Thoracic aorta (tissue), 2 donors: ENCODE data around the gene PRDM5. TPM values are rescaled to one million over a fixed set of nuclear protein-coding genes. Genes with fewer than 3 reads are reported as not detected.

ENCODE experiments used
- ATAC-seq: fragments of 150-250 bp; one replicate; pipeline ENCODE4 v1.8.0; 2017; ENCODE audit warnings: low read depth; ENCODE audit not compliant: insufficient number of reproducible peaks, low FRiP score
- DNase-seq: peaks from one replicate; pipeline ENCODE4 v3.0.0-alpha.2; 2020; ENCODE audit warnings: low spot score
- H3K27ac ChIP-seq, 2 donors: fragments of 200-600 bp; sonication (generic); 1 replicate in 1 of 2; 2 replicates in 1 of 2; pipeline ENCODE4 v1.5.1; 2016; ENCODE audit warnings: mild to moderate bottlenecking in 2 of 2, moderate library complexity in 2 of 2
- H3K27me3 ChIP-seq: fragments of 200-600 bp; sonication (generic); replicated peaks from 2 replicates; pipeline ENCODE4 v1.6.0; 2016; ENCODE audit warnings: mild to moderate bottlenecking; ENCODE audit not compliant: insufficient read depth
- H3K36me3 ChIP-seq: fragments of 200-600 bp; sonication (generic); one replicate; pipeline ENCODE4 v1.5.1; 2016
- H3K4me1 ChIP-seq, 2 donors: fragments of 200-600 bp; sonication (generic); 1 replicate in 1 of 2; 2 replicates in 1 of 2; pipeline versions ENCODE4 v1.5.1 to v1.6.0; 2016; ENCODE audit warnings: low read depth in 2 of 2, mild to moderate bottlenecking in 1 of 2; ENCODE audit not compliant: control insufficient read depth in 1 of 2
- H3K4me3 ChIP-seq: fragments of 200-600 bp; sonication (generic); 2 replicates; pipeline ENCODE4 v1.5.1; 2016; ENCODE audit warnings: mild to moderate bottlenecking
- H3K9me3 ChIP-seq: fragments of 200-600 bp; sonication (generic); 2 replicates; pipeline ENCODE4 v1.5.1; 2016
- total RNA-seq, 2 donors: library from RNA; depleted of rRNA; stranded (reverse); fragments of >200 nt; gene quantifications; one replicate each; pipeline versions ENCODE4 v1.1.0 to v1.2.3, GENCODE V29; 2016
- TF ChIP-seq, protein P1 (sequence below): fragments of 200-600 bp; sonication (generic); IDR thresholded peaks from one replicate; pipeline ENCODE4 v1.5.1; 2019; ENCODE audit warnings: antibody characterized with exemption

PRDM5 gene
- total RNA-seq, 2 donors from 2014 or later, result 16.6 to 19.9 TPM

DNA sequence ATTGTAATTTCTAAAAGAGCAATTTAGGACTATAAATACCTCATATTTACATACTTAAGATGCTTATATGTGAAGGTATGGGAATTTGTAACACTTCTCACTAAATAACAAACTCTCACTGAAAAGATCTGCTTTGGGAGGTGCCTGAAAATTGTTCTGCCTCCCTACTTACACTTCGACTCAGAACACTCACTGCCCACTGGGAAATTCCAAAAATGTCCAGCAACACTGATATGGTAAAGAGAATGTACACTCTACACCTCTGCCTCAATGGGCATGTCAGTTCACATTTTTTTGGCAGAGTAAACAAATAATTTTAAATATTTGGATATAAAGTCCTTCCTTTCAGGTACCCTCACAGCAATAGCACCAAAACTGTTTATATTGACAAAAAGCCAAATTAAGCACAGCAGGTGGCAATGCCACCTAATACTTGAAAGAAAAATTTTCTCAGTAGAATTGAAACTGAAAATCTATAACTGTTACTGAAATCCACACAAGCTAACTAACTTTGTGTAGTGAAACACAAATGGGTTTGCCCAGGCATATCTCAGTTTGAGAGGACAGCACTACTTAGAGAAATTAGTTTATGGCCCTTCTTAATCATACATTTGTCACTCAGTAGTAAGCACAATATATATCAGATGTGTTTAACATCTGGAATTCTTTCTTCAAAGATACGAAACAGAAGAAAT is 67.1 kb downstream of the PRDM5 start:
- Histone ChIP-seq H3K4me3 (no peak overlapping the region), H3K4me1 (peaks cover 0 to 4% of the 10 kb centered on the region in 2 donors), H3K27ac (no peak overlapping the region), H3K27me3 (no peaks in the 10 kb centered on the region), H3K9me3 (no peaks in the 10 kb centered on the region), H3K36me3 (no peaks in the 10 kb centered on the region)
- ATAC-seq (no peak), DNase-seq (no peak)
- TF ChIP-seq, protein P1, sequence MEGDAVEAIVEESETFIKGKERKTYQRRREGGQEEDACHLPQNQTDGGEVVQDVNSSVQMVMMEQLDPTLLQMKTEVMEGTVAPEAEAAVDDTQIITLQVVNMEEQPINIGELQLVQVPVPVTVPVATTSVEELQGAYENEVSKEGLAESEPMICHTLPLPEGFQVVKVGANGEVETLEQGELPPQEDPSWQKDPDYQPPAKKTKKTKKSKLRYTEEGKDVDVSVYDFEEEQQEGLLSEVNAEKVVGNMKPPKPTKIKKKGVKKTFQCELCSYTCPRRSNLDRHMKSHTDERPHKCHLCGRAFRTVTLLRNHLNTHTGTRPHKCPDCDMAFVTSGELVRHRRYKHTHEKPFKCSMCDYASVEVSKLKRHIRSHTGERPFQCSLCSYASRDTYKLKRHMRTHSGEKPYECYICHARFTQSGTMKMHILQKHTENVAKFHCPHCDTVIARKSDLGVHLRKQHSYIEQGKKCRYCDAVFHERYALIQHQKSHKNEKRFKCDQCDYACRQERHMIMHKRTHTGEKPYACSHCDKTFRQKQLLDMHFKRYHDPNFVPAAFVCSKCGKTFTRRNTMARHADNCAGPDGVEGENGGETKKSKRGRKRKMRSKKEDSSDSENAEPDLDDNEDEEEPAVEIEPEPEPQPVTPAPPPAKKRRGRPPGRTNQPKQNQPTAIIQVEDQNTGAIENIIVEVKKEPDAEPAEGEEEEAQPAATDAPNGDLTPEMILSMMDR, result no peak

DNA sequence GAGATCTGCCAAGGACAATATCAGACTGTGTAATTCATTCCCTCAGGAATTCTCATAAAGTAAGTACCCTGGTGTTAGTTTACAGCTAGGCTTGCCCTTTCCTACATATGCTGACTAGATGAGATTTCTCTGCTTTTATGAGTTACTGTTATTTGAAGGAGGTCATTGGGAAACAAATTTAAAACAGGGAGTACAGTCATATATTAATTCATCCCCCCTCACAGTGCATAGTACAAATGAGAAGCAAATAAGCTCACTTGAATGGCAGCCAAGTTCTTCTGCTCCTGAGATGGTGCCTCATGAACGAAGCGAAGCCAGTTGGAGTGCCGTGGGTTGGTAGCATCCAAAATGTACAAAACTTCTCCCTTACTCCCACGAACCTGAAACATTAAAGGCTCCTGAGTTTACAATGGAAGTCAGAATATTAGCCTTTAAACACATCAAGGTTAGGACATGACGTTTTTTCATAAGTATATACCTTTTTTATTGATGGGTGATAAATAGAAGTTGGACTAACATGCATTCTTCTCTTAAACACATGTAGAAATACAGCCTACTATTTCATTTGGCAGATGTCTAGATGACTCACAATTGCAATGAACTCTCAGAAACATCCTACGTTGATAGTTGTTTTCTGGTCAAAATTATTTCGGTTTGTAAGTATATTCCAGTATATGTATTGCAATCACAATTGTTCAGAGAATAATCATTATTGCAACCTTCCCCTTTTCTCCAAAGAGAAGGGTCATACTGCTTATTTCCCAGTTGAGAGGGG is 69.2 kb downstream of the PRDM5 start:
- DNase-seq (no peak), ATAC-seq (no peak)
- TF ChIP-seq, protein P1, result no peak
- Histone ChIP-seq H3K4me1 (peaks cover 0 to 4% of the 10 kb centered on the region in 2 donors), H3K27me3 (no peaks in the 10 kb centered on the region), H3K9me3 (no peaks in the 10 kb centered on the region), H3K36me3 (no peaks in the 10 kb centered on the region), H3K4me3 (no peak overlapping the region), H3K27ac (no peak overlapping the region)

DNA sequence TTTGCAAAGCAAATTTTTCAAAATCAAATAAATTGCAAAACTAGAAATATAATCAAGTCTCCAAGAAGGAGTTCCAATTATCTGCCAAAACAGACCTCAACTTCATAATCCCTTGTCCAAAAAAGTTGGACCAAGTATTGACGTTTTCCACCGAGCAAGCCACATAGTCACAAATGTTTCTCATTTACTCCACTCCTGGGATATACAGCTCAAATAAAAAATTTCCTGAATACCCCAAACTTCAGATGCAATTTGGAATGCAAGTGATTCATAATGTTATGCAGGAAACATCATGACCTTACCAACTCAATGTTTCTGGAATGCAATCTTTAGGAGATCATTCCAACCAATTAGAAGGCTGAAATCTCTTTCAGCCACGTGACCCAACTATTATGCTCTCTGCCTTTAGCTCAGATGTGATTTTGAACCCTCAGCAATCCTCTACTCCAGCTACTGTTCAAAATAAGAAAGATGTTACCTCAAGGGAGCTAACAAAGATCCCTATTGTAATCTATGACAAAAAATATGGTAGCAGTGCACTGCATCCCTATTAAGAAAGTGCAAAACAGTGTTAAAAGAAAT is 72.4 kb downstream of the PRDM5 start:
- TF ChIP-seq, protein P1, result no peak
- Histone ChIP-seq H3K27me3 (no peaks in the 10 kb centered on the region), H3K36me3 (no peaks in the 10 kb centered on the region), H3K4me1 (peaks cover 0 to 4% of the 10 kb centered on the region in 2 donors), H3K9me3 (no peaks in the 10 kb centered on the region), H3K27ac (no peak overlapping the region), H3K4me3 (no peak overlapping the region)
- no peak for ATAC-seq
- no peak for DNase-seq

DNA sequence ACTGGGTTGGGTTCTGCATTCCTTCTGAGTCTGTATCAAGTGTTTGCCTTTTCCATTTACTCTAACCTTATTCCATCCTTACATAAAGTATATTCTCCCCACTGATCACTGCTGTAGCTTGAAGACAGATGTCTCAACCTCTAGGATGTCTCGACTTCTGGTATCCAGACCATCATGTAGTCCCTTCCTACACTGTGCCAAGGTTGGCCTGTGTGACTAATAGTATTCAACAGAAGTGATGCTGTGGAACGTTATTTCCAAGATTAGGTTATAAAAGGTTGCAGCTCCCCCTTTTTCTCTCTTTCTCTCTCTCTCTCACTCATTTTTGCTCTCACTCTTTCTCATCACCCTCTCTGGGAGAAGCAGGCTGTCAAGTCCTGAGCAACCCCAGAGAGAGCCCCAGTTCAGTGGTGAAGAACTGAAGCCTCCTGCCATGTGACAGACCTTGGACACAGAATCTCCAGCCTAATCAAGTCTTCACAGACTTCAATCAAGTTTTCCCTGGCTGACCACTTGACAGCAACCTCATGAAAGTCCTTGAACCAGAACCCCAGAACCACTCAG is 75.4 kb downstream of the PRDM5 start:
- no peak overlapping the region for H3K4me3 ChIP-seq
- DNase-seq (no peak), ATAC-seq (no peak)
- no peaks in the 10 kb centered on the region for H3K36me3 ChIP-seq
- H3K27me3 ChIP-seq, result no peaks in the 10 kb centered on the region
- no peaks in the 10 kb centered on the region for H3K4me1 ChIP-seq
- no peak overlapping the region for H3K27ac ChIP-seq
- TF ChIP-seq, protein P1, result no peak
- H3K9me3 ChIP-seq, result no peaks in the 10 kb centered on the region

DNA sequence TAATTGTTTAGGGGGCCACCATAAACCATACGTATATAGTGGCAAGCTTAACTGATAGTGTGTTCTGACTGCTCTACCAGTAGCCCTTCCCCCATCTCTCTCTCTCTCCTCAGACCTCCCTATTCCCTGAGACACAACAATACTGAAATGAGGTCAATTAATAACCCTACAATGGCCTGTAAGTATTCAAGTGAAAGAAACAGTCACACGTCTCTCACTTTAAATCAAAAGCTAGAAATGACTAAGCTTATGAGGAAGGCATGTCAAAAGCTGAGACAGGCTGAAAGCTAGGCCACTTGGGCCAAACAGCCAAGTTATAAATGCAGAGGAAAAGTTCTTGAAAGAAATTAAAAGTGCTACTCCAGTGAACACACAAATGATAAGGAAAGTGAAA is 78.0 kb downstream of the PRDM5 start:
- Histone ChIP-seq H3K4me1 (no peaks in the 10 kb centered on the region), H3K36me3 (no peaks in the 10 kb centered on the region), H3K9me3 (no peaks in the 10 kb centered on the region), H3K4me3 (no peak overlapping the region), H3K27ac (no peak overlapping the region), H3K27me3 (no peaks in the 10 kb centered on the region)
- TF ChIP-seq, protein P1, result no peak
- no peak for ATAC-seq
- DNase-seq, result no peak
